Activated CD4-positive, alpha-beta T cell treated with anti-CD3 and anti-CD28 coated beads, Interleukin-2, amount 50 U/mL, for 24 hours (primary cell): Measurements from ENCODE around the gene SPAG8.
A peak's percentile ranks its signal among the peaks of the same experiment; 100 is the strongest.

Source experiments
- DNase-seq, 2 donors: peaks; one replicate each; pipeline ENCODE4 v3.0.0-alpha.2; 2020; ENCODE audit warnings: low read depth in 1 of 2, low spot score in 1 of 2

Gene SPAG8, protein sequence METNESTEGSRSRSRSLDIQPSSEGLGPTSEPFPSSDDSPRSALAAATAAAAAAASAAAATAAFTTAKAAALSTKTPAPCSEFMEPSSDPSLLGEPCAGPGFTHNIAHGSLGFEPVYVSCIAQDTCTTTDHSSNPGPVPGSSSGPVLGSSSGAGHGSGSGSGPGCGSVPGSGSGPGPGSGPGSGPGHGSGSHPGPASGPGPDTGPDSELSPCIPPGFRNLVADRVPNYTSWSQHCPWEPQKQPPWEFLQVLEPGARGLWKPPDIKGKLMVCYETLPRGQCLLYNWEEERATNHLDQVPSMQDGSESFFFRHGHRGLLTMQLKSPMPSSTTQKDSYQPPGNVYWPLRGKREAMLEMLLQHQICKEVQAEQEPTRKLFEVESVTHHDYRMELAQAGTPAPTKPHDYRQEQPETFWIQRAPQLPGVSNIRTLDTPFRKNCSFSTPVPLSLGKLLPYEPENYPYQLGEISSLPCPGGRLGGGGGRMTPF

GRCh38 chr9:35812025-35812602 is at the start of gene SPAG8:
Gene SPAG8, minus strand, starts transcription at chr9:35812262. Its CDS starts 115 bp downstream, at chr9:35812147.
- DNase-seq = peak; percentile 71 to 92

DNA sequence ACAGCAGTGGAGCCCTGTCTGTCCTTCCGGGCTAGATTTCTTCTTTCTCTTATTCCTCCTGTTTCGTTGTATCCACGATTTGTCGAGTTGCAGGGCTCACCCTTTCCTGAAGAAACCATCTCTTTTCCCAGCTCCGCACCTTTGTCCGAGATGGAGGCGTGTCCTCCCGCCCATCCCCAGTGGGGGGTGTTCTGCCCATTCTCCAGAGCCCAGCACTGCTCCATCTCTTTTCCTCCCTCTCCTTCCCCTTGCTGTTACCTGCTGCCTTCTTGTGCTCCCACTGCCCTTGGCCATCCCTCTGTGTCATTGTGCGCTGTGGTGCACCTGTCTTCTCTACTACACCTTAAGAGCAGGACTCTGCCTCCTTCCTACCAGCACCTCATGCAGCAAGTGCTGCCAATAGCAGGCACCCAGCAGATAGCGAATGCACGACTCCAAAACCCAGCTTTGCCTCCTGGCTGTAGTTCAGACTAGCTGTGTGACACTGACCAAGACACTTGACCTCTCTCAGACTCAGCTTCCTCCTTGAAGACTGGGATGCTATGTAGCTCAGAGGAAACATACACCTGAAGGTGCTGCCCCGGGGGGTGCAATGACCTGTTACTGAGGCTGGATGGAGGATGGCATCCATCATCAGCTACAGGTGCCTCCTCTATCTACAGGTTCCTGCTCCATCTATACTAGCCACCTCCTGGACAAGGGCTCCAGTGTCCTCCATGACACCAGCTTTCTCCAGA is 49.3 kb upstream of the SPAG8 start:
- no peak for DNase-seq

DNA sequence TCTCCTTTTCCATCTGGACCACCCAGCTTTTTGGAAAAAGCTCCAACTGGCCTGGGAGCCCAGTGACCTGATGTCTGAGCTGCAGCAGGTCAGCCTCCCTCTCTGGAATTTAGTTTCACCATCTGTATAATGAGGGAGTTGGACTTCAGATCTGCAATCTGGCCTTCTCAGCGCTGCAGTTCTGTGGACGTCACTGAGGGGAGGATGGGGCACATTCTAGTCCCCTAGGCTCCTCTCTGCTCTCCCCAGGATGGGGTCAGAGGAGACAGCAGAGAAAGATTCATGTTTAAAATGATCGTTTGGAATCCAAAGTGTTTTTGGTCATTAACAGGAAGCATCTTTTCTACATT is 47.9 kb upstream of the SPAG8 start:
- no peak for DNase-seq

GRCh38 chr9:35859310-35859989 is 47.4 kb upstream of the SPAG8 start:
- no peak for DNase-seq

DNA sequence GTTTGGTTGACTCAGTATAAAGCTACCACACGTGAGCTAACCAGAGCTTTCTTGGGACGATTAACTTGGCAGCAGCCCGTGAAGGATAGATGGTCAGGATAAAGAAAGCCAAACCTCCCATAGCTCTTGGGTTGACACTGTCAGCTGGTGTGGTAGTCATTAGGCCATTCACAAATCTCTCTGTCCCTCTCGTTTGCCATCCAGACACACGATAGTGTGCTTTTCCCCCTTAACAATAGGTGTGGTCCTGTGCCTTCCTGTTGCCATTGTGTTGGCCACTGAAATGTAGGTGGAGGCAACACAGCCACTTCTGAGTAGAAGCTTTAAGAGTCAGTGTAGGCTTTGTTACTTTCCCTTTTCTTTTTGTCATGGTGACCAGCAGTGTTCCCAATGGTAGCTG is 46.4 kb upstream of the SPAG8 start:
- no peak for DNase-seq

DNA sequence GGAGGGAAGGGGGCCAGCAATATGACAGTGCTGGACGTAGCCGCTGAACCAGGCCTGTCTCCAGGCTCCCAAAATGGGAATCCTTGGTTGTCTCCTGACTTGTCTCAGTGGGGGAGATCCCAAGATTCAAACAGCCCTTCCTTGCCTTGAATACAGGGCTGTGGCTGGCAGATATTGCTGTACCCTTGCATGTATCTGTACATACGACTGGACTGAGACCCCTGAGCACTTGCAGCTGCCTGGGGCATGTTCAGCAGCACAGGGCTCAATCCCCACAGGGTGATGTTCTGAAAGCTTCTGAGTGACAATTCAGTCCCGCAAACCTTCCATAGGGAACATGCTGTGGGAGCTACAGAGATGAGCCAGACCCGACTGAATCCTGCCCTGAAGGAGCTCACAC is 44.8 kb upstream of the SPAG8 start:
- DNase-seq = no peak

GRCh38 chr9:35856206-35856605 is 44.1 kb upstream of the SPAG8 start:
- DNase-seq = no peak

- DNase-seq = no peak
Observed at GRCh38 chr9:35854091-35854762, 42.2 kb upstream of the SPAG8 start.

GRCh38 chr9:35852876-35853865 is 41.1 kb upstream of the SPAG8 start:
- no peak for DNase-seq

- DNase-seq = no peak
Observed at GRCh38 chr9:35852267-35852815, 40.3 kb upstream of the SPAG8 start.

GRCh38 chr9:35847792-35848572 is 35.9 kb upstream of the SPAG8 start:
- DNase-seq = peak in 1 of 2 donors; percentile 20

DNA sequence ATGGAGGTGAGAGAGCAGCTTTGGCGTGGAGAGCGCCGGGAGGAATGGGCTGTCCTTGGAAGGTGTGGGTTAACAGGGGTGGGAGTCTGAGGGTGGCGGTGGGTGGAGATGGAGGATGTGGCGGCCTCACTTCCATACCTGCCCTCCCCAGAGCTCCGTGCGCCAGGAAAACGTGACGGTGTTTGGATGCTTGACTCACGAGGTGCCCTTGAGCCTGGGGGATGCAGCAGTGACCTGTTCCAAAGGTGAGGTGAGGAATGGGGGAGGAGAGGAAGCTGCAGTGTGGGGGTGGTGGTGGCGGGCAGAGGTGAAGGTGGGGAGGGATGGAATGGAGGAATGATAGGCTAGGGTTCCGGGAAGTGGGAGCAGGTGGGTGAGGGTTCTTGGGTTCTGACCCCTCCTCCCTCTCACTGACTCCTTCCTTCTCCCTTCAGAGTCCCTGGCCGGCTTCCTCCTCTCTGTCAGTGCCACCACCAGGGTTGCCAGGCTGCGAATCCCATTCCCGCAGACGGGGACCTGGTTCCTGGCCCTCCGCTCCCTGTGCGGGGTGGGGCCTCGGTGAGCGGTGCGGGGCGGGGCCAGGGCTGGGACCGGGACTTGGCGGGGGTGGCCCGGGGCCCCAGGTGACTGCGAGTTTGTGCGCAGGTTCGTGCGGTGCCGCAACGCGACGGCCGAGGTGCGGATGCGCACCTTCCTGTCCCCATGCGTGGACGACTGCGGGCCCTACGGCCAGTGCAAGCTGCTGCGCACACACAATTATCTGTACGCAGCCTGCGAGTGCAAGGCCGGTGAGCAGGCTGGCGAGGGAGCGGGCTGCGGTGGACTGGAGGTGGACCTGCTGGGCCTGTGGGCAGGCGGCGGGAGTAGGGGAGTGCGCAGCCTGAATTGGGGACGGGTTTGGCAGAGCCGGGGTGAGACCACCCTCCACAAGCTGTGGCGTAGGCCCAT is 34.0 kb upstream of the SPAG8 start:
- DNase-seq = no peak

- DNase-seq = no peak
Observed at GRCh38 chr9:35844628-35845270, 32.7 kb upstream of the SPAG8 start.

- no peak for DNase-seq
Observed at GRCh38 chr9:35842795-35843194, 30.7 kb upstream of the SPAG8 start.

DNA sequence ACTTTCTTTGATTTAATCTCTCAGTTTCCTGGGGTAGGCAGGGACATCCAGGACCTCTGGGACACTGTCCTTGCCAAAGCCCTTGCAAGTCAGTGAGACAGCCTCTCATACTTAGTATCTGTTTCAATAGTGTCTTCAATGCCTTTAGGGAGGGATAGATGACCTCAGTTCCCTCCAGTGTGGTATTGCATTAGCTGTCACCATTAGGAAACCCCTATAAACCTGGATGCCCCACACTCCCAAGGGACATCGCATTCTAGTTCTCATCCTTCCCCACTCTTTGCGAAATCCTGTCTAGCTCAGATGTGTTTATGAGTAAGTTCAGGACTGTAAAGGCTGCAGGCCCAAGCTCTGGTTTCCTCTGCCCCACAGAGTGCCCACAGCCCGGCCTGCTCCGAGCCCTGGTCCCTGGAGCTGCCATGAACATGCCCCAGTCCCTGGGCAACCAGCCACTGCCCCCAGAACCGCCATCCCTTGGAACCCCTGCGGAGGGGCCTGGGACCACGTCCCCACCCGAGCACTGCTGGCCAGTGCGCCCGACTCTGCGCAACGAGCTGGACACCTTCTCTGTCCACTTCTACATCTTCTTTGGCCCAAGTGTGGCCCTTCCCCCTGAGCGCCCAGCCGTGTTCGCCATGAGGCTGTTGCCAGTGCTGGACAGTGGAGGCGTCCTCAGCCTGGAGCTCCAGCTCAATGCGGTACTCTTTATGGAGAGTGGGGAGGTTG is 30.1 kb upstream of the SPAG8 start:
- no peak for DNase-seq

DNA sequence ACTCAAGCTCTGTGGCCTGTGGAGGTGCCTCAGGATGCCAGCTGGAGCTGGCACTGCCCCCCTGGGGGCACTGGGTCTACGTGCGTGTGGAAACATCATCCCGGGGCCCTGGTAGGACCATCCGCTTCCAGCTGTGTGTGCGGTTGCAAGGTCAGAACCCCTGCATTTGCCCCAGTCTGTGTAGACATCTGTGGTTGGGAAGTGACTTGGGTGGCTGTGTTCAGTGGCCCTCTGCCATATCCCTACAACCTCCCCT is 29.5 kb upstream of the SPAG8 start:
- no peak for DNase-seq
